Activated CD4-positive, alpha-beta T cell treated with anti-CD3 and anti-CD28 coated beads, Interleukin-2, amount 50 U/mL, for 16 hours (primary cell): ENCODE data around the gene HUS1.

Experiments used
- DNase-seq: peaks from one replicate; pipeline ENCODE4 v3.0.0-alpha.2; 2020

HUS1 gene

DNA sequence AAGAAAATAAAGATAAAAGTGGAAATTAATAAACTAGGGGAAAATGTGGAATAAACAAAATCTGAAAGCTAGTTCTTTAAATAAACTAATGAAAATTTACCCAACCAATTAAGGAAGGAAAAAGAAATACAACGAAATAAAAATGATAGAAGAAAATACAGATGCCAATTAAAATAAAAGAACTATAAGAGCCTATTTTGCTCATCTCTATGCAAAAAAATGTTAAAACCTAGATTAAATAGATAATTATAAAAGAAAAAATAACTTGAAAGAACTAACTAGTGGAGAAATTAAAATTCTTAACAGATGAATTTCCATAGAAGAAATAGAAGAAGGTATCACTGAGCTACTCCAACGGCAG, 63.8 kb downstream of the HUS1 start:
- no peak for DNase-seq

DNA sequence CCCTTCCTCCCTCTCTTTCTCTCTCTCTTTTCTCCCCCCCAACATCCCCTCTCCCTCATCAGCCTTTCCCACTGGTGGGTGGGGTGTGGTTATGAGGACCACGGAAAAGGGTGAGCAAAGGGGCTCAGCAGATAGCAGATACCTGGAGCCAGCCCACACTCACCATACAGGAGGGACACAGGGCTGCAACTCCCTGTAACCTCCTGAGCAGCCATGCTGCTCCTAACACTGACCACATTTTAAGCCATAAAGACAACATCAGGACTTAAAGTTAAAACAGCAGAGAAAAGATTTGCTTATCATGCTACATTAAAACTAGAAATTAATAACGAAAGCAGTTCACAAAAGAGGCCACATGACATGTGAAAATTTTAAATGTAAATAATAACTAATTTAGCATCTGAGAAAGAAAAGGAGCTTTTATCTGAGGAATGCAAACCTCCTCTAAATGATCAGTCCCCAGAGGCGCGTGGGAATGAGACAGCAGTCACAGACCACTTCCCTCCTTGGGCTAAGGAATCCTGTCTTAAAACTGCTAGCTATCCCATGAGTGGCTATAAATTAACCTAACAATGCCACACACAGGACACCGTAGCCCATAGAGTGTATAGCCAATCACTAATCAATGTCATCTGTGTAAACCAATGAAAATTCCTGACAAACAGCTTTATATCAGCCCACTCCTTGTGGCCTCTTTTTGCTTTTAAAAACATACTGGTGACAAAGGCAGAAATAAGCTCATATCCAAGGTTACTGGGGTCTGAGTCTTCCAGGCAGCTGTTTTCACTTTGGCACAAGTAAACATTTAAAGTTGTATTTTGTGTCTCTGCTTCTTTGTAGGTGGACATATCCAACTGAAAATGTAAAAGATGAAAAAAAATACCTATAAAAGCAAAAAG, 64.4 kb downstream of the HUS1 start:
- DNase-seq: no peak
